ENCODE data around the gene GLTPD2. TPM values are rescaled to one million over a fixed set of nuclear protein-coding genes. Genes with fewer than 3 reads are reported as not detected.

The GLTPD2 gene
- total RNA-seq, 2 experiments from 2014 or later = not detected

GRCh38 chr17:4782652-4783051, 6.1 kb upstream of the GLTPD2 start:
- DNase-seq = no peak
- peaks cover 76% of the 10 kb centered on the region for H3K27me3 Mint-ChIP-seq
- no peaks in the 10 kb centered on the region for H3K9me3 Mint-ChIP-seq (ENCODE audit: low read depth)
- CTCF ChIA-PET = interaction anchor here (1.1 to 3.2 kb wide), 3 partner anchors 11 to 215 kb away, joined by 3 to 9 read pairs (median 9); partner anchors contain the start of genes ARRB2 and TM4SF5
- no peak for ATAC-seq
- H3K36me3 Mint-ChIP-seq = no peaks in the 10 kb centered on the region
- peaks cover 20% of the 10 kb centered on the region for H3K4me1 Mint-ChIP-seq
- H3K4me3 Mint-ChIP-seq = no peak overlapping the region
- no peak overlapping the region for H3K27ac Mint-ChIP-seq

- no peak for ATAC-seq
- DNase-seq = no peak
- H3K4me1 Mint-ChIP-seq = peaks cover 26% of the 10 kb centered on the region
- no peaks in the 10 kb centered on the region for H3K9me3 Mint-ChIP-seq (ENCODE audit: low read depth)
- H3K27me3 Mint-ChIP-seq = peaks cover 67% of the 10 kb centered on the region
- peaks cover 2% of the 10 kb centered on the region for H3K36me3 Mint-ChIP-seq
- CTCF ChIA-PET = interaction anchor here (1.0 to 2.4 kb wide), 5 partner anchors 41 to 117 kb away, joined by 3 to 6 read pairs (median 5); partner anchors contain the start of genes C17orf107, CHRNE and MED11
- no peak overlapping the region for H3K27ac Mint-ChIP-seq
- no peak overlapping the region for H3K4me3 Mint-ChIP-seq
Observed at GRCh38 chr17:4785311-4786105, 3.3 kb upstream of the GLTPD2 start.

GRCh38 chr17:4786106-4786511, 2.7 kb upstream of the GLTPD2 start, which contains the start of gene VMO1:
VMO1 (minus strand) TSS chr17:4786364; CDS start chr17:4786352, 12 bp downstream.
- ATAC-seq (no peak), DNase-seq (no peak)
- peaks cover 64% of the 10 kb centered on the region for H3K27me3 Mint-ChIP-seq
- no peak within 1 kb of the TSS for H3K4me3 Mint-ChIP-seq
- no peaks in the 10 kb centered on the region for H3K9me3 Mint-ChIP-seq (ENCODE audit: low read depth)
- peaks cover 2% of the 10 kb centered on the region for H3K36me3 Mint-ChIP-seq
- CTCF ChIA-PET = interaction anchor here (1.2 to 1.8 kb wide), 5 partner anchors 42 to 114 kb away, joined by 3 to 5 read pairs (median 3); partner anchors contain the start of gene C17orf107
- no peak within 1 kb of the TSS for H3K27ac Mint-ChIP-seq
- H3K4me1 Mint-ChIP-seq = peaks cover 30% of the 10 kb centered on the region

- Mint-ChIP-seq H3K9me3 (ENCODE audit: low read depth) (no peaks in the 10 kb centered on the region), H3K27ac (no peak overlapping the region), H3K4me3 (no peak overlapping the region), H3K4me1 (peaks cover 32% of the 10 kb centered on the region), H3K36me3 (peaks cover 2% of the 10 kb centered on the region), H3K27me3 (peaks cover 64% of the 10 kb centered on the region)
- CTCF ChIA-PET = interaction anchor here (1.2 to 1.8 kb wide), 4 partner anchors 42 to 98 kb away, joined by 3 to 5 read pairs (median 4); no protein-coding TSS in a partner anchor
- no peak for ATAC-seq
- DNase-seq = no peak
Observed at GRCh38 chr17:4786516-4786915, 2.2 kb upstream of the GLTPD2 start.

GRCh38 chr17:4788159-4788806, 481 bp upstream of the GLTPD2 start:
- Mint-ChIP-seq H3K9me3 (ENCODE audit: low read depth) (no peaks in the 10 kb centered on the region), H3K36me3 (peaks cover 2% of the 10 kb centered on the region), H3K27ac (no peak overlapping the region), H3K4me1 (peaks cover 32% of the 10 kb centered on the region), H3K27me3 (peaks cover 59% of the 10 kb centered on the region), H3K4me3 (no peak overlapping the region)
- ATAC-seq (no peak), DNase-seq (no peak)
- CTCF ChIA-PET = interaction anchor here (0.9 to 3.9 kb wide), 9 partner anchors 9 to 111 kb away, joined by 3 to 39 read pairs (median 21); partner anchors contain the start of genes ARRB2, C17orf107, MED11 and PLD2

GRCh38 chr17:4789701-4789950, 862 bp downstream of the GLTPD2 start:
- Mint-ChIP-seq H3K27ac (no peak overlapping the region), H3K27me3 (peaks cover 48% of the 10 kb centered on the region), H3K4me1 (peaks cover 31% of the 10 kb centered on the region), H3K36me3 (peaks cover 2% of the 10 kb centered on the region), H3K4me3 (peak overlapping the region; percentile 72), H3K9me3 (ENCODE audit: low read depth) (no peaks in the 10 kb centered on the region)
- CTCF ChIA-PET = interaction anchor here (0.8 to 3.9 kb wide), 33 partner anchors 9 to 647 kb away, joined by 3 to 39 read pairs (median 6); partner anchors contain the start of genes ARRB2, C17orf107, C17orf114 and CHRNE
- no peak for ATAC-seq
- DNase-seq = no peak

- peaks cover 2% of the 10 kb centered on the region for H3K36me3 Mint-ChIP-seq
- peak overlapping the region; percentile 90 for H3K27ac Mint-ChIP-seq
- CTCF ChIA-PET = interaction anchor here (0.8 to 3.9 kb wide), 37 partner anchors 10 to 647 kb away, joined by 3 to 39 read pairs (median 5); partner anchors contain the start of genes ARRB2, C17orf107, C17orf114 and CHRNE
- DNase-seq (peak; percentile 88), ATAC-seq (peak; percentile 93)
- H3K4me1 Mint-ChIP-seq = peaks cover 30% of the 10 kb centered on the region
- peaks cover 45% of the 10 kb centered on the region for H3K27me3 Mint-ChIP-seq
- H3K4me3 Mint-ChIP-seq = peak overlapping the region; percentile 86
- no peaks in the 10 kb centered on the region for H3K9me3 Mint-ChIP-seq (ENCODE audit: low read depth)
Observed at GRCh38 chr17:4789951-4790704, 1.4 kb downstream of the GLTPD2 start.

- Mint-ChIP-seq H3K4me3 (peak overlapping the region; percentile 86), H3K9me3 (ENCODE audit: low read depth) (no peaks in the 10 kb centered on the region), H3K4me1 (peaks cover 29% of the 10 kb centered on the region), H3K27ac (peak overlapping the region; percentile 90), H3K36me3 (peaks cover 2% of the 10 kb centered on the region), H3K27me3 (peaks cover 40% of the 10 kb centered on the region)
- DNase-seq (no peak), ATAC-seq (no peak)
- CTCF ChIA-PET = interaction anchor here (0.7 to 3.9 kb wide), 29 partner anchors 11 to 370 kb away, joined by 3 to 39 read pairs (median 6); partner anchors contain the start of genes ARRB2, C17orf107, C17orf114 and CHRNE
Observed at GRCh38 chr17:4790705-4791088, 1.9 kb downstream of the GLTPD2 start.

GRCh38 chr17:4795168-4795567, 6.4 kb downstream of the GLTPD2 start:
- ATAC-seq = no peak
- CTCF ChIA-PET = no interaction called here
- Mint-ChIP-seq H3K27ac (peak overlapping the region; percentile 97), H3K4me3 (peak overlapping the region; percentile 95), H3K27me3 (peaks cover 9% of the 10 kb centered on the region), H3K4me1 (peaks cover 28% of the 10 kb centered on the region), H3K36me3 (peaks cover 9% of the 10 kb centered on the region), H3K9me3 (ENCODE audit: low read depth) (no peaks in the 10 kb centered on the region)
- no peak for DNase-seq

GRCh38 chr17:4796552-4796920, 7.8 kb downstream of the GLTPD2 start:
- CTCF ChIA-PET = interaction anchor here (1.0 to 1.1 kb wide), 4 partner anchors 9 to 87 kb away, joined by 3 to 4 read pairs (median 4); partner anchors contain the start of genes ARRB2 and PLD2
- Mint-ChIP-seq H3K9me3 (ENCODE audit: low read depth) (no peaks in the 10 kb centered on the region), H3K4me1 (peaks cover 21% of the 10 kb centered on the region), H3K27ac (peak overlapping the region; percentile 97), H3K27me3 (peaks cover 9% of the 10 kb centered on the region), H3K4me3 (peak overlapping the region; percentile 95), H3K36me3 (peaks cover 9% of the 10 kb centered on the region)
- ATAC-seq (peak; percentile 18), DNase-seq (peak; percentile 54)

GRCh38 chr17:4800462-4801196, 11.9 kb downstream of the GLTPD2 start:
- Mint-ChIP-seq H3K4me1 (peaks cover 18% of the 10 kb centered on the region), H3K27me3 (no peaks in the 10 kb centered on the region), H3K27ac (no peak overlapping the region), H3K4me3 (no peak overlapping the region), H3K36me3 (peaks cover 9% of the 10 kb centered on the region), H3K9me3 (ENCODE audit: low read depth) (no peaks in the 10 kb centered on the region)
- DNase-seq (no peak), ATAC-seq (no peak)
- CTCF ChIA-PET = interaction anchor here (2.3 kb wide), 1 partner anchor 10 kb away, joined by 9 read pairs; no protein-coding TSS in a partner anchor

- H3K27me3 Mint-ChIP-seq = no peaks in the 10 kb centered on the region
- DNase-seq = no peak
- peaks cover 7% of the 10 kb centered on the region for H3K36me3 Mint-ChIP-seq
- H3K9me3 Mint-ChIP-seq (ENCODE audit: low read depth) = no peaks in the 10 kb centered on the region
- CTCF ChIA-PET = interaction anchor here (2.3 kb wide), 1 partner anchor 12 kb away, joined by 9 read pairs; no protein-coding TSS in a partner anchor
- ATAC-seq = no peak
- peaks cover 11% of the 10 kb centered on the region for H3K4me1 Mint-ChIP-seq
- H3K4me3 Mint-ChIP-seq = no peak within 1 kb of the TSS
- no peak within 1 kb of the TSS for H3K27ac Mint-ChIP-seq
Observed at GRCh38 chr17:4802228-4802627, 13.5 kb downstream of the GLTPD2 start, which contains the start of gene C17orf114. C17orf114 (minus strand) TSS chr17:4802328.
